B cell (primary cell): ENCODE results near the gene TMC5. TPM values are rescaled to one million over a fixed set of nuclear protein-coding genes. Genes with fewer than 3 reads are reported as not detected.

Source experiments
- ATAC-seq: fragments of 200-7000 bp; cut with Tn5 transposase; one replicate; pipeline ENCODE4 v1.10.0; 2021; ENCODE audit warnings: low read depth, mild to moderate bottlenecking, moderate number of reproducible peaks, moderate library complexity
- CTCF ChIA-PET: fragments of 350-600 bp; sonication (Branson Sonifier 250); formaldehyde crosslinking; loops from one replicate; lab custom pipeline; 2021; ENCODE audit warnings: antibody characterized with exemption, inconsistent platforms; lab: Charles Lee
- POLR2A ChIA-PET: fragments of 350-600 bp; sonication (Branson Sonifier 250); formaldehyde crosslinking; loops from one replicate; lab custom pipeline; 2021; ENCODE audit warnings: antibody characterized with exemption; lab: Charles Lee
- DNase-seq: peaks from one replicate; pipeline ENCODE4 v3.0.0; 2013
- H2AFZ ChIP-seq: 2 replicates; pipeline ENCODE4 v1.6.1; 2012; ENCODE audit warnings: mild to moderate bottlenecking, low read depth, low read length; ENCODE audit not compliant: insufficient read depth, poor library complexity, severe bottlenecking
- H3K27ac ChIP-seq, 2 donors: 1 replicate in 1 of 2; 2 replicates in 1 of 2; pipeline ENCODE4 v1.5.1; 2012 to 2013; ENCODE audit warnings: low read length in 2 of 2, mild to moderate bottlenecking in 2 of 2, moderate library complexity in 1 of 2
- H3K27me3 ChIP-seq, 4 experiments: fragments of 200-600 bp in 1 of 4; sonication (generic) in 1 of 4; replicated peaks in 1 of 4; 1 replicate in 2 of 4; 2 replicates in 2 of 4; pipeline versions ENCODE4 v1.6.1 to v1.7.0; 2013 to 2016; ENCODE audit warnings: low read length in 3 of 4, mild to moderate bottlenecking in 2 of 4, mixed read lengths in 1 of 4, moderate library complexity in 1 of 4; ENCODE audit not compliant: insufficient read depth in 4 of 4, control insufficient read depth in 3 of 4; ENCODE audit errors: control extremely low read depth in 1 of 4
- H3K36me3 ChIP-seq, 2 experiments: replicated peaks in 1 of 2; 1 replicate in 1 of 2; 2 replicates in 1 of 2; pipeline versions ENCODE4 v1.6.1 to v1.7.1; 2013; ENCODE audit warnings: low read length in 1 of 2; ENCODE audit not compliant: insufficient read depth in 2 of 2, control insufficient read depth in 1 of 2; ENCODE audit errors: control extremely low read depth in 1 of 2, extremely low read depth in 1 of 2
- H3K4me1 ChIP-seq, 2 donors: fragments of 200-600 bp in 1 of 2; sonication (generic) in 1 of 2; 1 replicate in 1 of 2; 2 replicates in 1 of 2; pipeline versions ENCODE4 v1.5.1 to v1.6.1; 2013 to 2017; ENCODE audit warnings: low read length in 2 of 2; ENCODE audit not compliant: control insufficient read depth in 2 of 2, insufficient read depth in 2 of 2
- H3K4me2 ChIP-seq: replicated peaks from 2 replicates; pipeline ENCODE3; 2012; ENCODE audit warnings: mild to moderate bottlenecking, low read depth, low read length; ENCODE audit not compliant: poor library complexity, severe bottlenecking
- H3K4me3 ChIP-seq, 5 experiments: fragments of 200-600 bp in 1 of 5; sonication (generic) in 1 of 5; 1 replicate in 3 of 5; 2 replicates in 2 of 5; pipeline versions ENCODE4 v1.5.1 to v1.7.0; 2011 to 2016; ENCODE audit warnings: low read length in 4 of 5, mild to moderate bottlenecking in 4 of 5, low read depth in 2 of 5, control low read depth in 1 of 5, moderate library complexity in 1 of 5; ENCODE audit not compliant: insufficient read depth in 1 of 5; ENCODE audit errors: control extremely low read depth in 1 of 5, extremely low read depth in 1 of 5
- H3K79me2 ChIP-seq: fragments of 200-600 bp; sonication (generic); one replicate; pipeline ENCODE4 v1.6.0; 2016; ENCODE audit warnings: low read length; ENCODE audit not compliant: control insufficient read depth, insufficient read depth
- H3K9ac ChIP-seq: fragments of 200-600 bp; sonication (generic); 2 replicates; pipeline ENCODE4 v1.6.1; 2017; ENCODE audit warnings: mild to moderate bottlenecking, low read length, moderate library complexity
- H3K9me3 ChIP-seq, 3 donors: one replicate each; pipeline versions ENCODE4 v1.6.1 to v1.7.1; 2013; ENCODE audit warnings: low read length in 2 of 3; ENCODE audit not compliant: control insufficient read depth in 2 of 3, insufficient read depth in 1 of 3; ENCODE audit errors: control extremely low read depth in 1 of 3
- H4K20me1 ChIP-seq: 2 replicates; pipeline ENCODE4 v1.6.0; 2012; ENCODE audit warnings: mild to moderate bottlenecking, low read length; ENCODE audit not compliant: insufficient read depth, control insufficient read depth, poor library complexity, severe bottlenecking
- H3K27ac Mint-ChIP-seq: one replicate; pipeline ENCODE4 v1.8.0; 2021; ENCODE audit warnings: mixed read lengths
- H3K27me3 Mint-ChIP-seq: one replicate; pipeline ENCODE4 v1.8.0; 2021; ENCODE audit warnings: mixed read lengths
- H3K4me1 Mint-ChIP-seq: one replicate; pipeline ENCODE4 v1.8.0; 2021; ENCODE audit warnings: mixed read lengths
- H3K4me3 Mint-ChIP-seq: one replicate; pipeline ENCODE4 v1.8.0; 2021; ENCODE audit warnings: mixed read lengths
- H3K9me3 Mint-ChIP-seq: one replicate; pipeline ENCODE4 v1.8.0; 2022; ENCODE audit warnings: mixed read lengths; ENCODE audit not compliant: insufficient read depth
- CTCF ChIP-seq: fragments of 200-600 bp; IDR thresholded peaks from one replicate; pipeline ENCODE4 v1.8.0; 2022; ENCODE audit warnings: antibody characterized with exemption, mild to moderate bottlenecking
- EZH2 ChIP-seq: IDR thresholded peaks from 2 replicates; pipeline ENCODE4 v1.6.1; 2012; ENCODE audit warnings: borderline replicate concordance, low read depth, mild to moderate bottlenecking, moderate library complexity, low read length; ENCODE audit not compliant: insufficient read depth, poor library complexity, severe bottlenecking
- WGBS: methylation state at CpG from one replicate; pipeline ENCODE4 v1.1.5; 2013; ENCODE audit warnings: missing lambda C conversion rate; ENCODE audit not compliant: insufficient coverage; 5-methylcytosine and 5-hydroxymethylcytosine counted together
- intact Hi-C: fragments of 100-400 bp; cut with micrococcal nuclease; formaldehyde crosslinking; loops from one replicate; pipeline ENCODE4 v1.10.0; 2022
- polyA plus RNA-seq: library from polyadenylated mRNA; depleted of rRNA; stranded (reverse); fragments of >200 nt; gene quantifications from 2 replicates; pipeline ENCODE4 v1.2.3, GENCODE V29; 2012
- total RNA-seq, 2 donors: library from RNA; stranded (reverse); fragments of 120-200 nt in 1 of 2; gene quantifications; 1 replicate in 1 of 2; 2 replicates in 1 of 2; pipeline versions ENCODE4 v1.2.3 to v1.2.4, GENCODE V29; 2013 to 2022

Gene TMC5
- total and polyA plus RNA-seq, 2 donors (not counting 1 experiment from before 2014, with no cell fraction given): not detected

- Histone ChIP-seq H3K27me3 (peaks cover 0 to 6% (median 0%) of the 10 kb centered on the region in 4 experiments), H3K9ac (no peak overlapping the region), H3K4me2 (no peak overlapping the region), H3K27ac (no peak overlapping the region), H4K20me1 (no peaks in the 10 kb centered on the region), H3K79me2 (no peaks in the 10 kb centered on the region), H3K36me3 (no peaks in the 10 kb centered on the region), H3K9me3 (no peaks in the 10 kb centered on the region), H3K4me3 (no peak overlapping the region), H3K4me1 (no peaks in the 10 kb centered on the region), H2AFZ (no peak overlapping the region)
- POLR2A ChIA-PET: no interaction called here
- Mint-ChIP-seq H3K4me1 (no peaks in the 10 kb centered on the region), H3K9me3 (no peaks in the 10 kb centered on the region), H3K27me3 (peaks cover 4% of the 10 kb centered on the region), H3K4me3 (no peak overlapping the region), H3K27ac (no peak overlapping the region)
- intact Hi-C loops: no loop called here
- 96% methylated on average over 7 of the region's 9 CpGs for WGBS
- CTCF ChIA-PET: no interaction called here
- DNase-seq: no peak
- no peak for ATAC-seq
- no peak for TF ChIP-seq EZH2
- no peak for TF ChIP-seq CTCF
These were observed 41.2 kb downstream of the TMC5 start for GRCh38 chr16:19458722-19459379.

GRCh38 chr16:19460397-19460796 is 42.7 kb downstream of the TMC5 start:
- intact Hi-C loops: no loop called here
- Mint-ChIP-seq H3K9me3 (no peaks in the 10 kb centered on the region), H3K27ac (no peak overlapping the region), H3K4me1 (no peaks in the 10 kb centered on the region), H3K27me3 (peaks cover 4% of the 10 kb centered on the region), H3K4me3 (no peak overlapping the region)
- no peak overlapping the region for H3K9ac ChIP-seq
- H3K27me3 ChIP-seq: peaks cover 0 to 6% (median 0%) of the 10 kb centered on the region in 4 experiments
- WGBS: 100% methylated on average over 1 of the region's 2 CpGs
- no peaks in the 10 kb centered on the region for H3K9me3 ChIP-seq
- DNase-seq: no peak
- ChIA-PET POLR2A (no interaction called here), CTCF (no interaction called here)
- ATAC-seq: no peak
- H3K27ac ChIP-seq: no peak overlapping the region
- no peaks in the 10 kb centered on the region for H3K79me2 ChIP-seq
- no peak overlapping the region for H3K4me2 ChIP-seq
- H3K36me3 ChIP-seq: no peaks in the 10 kb centered on the region
- H4K20me1 ChIP-seq: no peaks in the 10 kb centered on the region
- H2AFZ ChIP-seq: no peak overlapping the region
- no peak for TF ChIP-seq CTCF
- no peak for TF ChIP-seq EZH2
- no peak overlapping the region for H3K4me3 ChIP-seq
- no peaks in the 10 kb centered on the region for H3K4me1 ChIP-seq
